Esophagus squamous epithelium (tissue), 4 donors: ENCODE measurements around the gene KIF18B.

ENCODE experiments used
- CTCF ChIP-seq, 6 experiments: fragments of 450-650 bp in 4 of 6; fragments of 200-600 bp in 2 of 6; sonication (generic) in 2 of 6; IDR thresholded peaks; one replicate each; pipeline ENCODE4 v1.5.1; 2016 to 2019; ENCODE audit warnings: antibody characterized with exemption in 6 of 6, mild to moderate bottlenecking in 4 of 6, moderate library complexity in 4 of 6
- POLR2A ChIP-seq, 4 donors: fragments of 450-650 bp; IDR thresholded peaks; one replicate each; pipeline ENCODE4 v1.6.1; 2017; ENCODE audit warnings: antibody characterized with exemption in 4 of 4, mild to moderate bottlenecking in 4 of 4, moderate library complexity in 3 of 4

DNA sequence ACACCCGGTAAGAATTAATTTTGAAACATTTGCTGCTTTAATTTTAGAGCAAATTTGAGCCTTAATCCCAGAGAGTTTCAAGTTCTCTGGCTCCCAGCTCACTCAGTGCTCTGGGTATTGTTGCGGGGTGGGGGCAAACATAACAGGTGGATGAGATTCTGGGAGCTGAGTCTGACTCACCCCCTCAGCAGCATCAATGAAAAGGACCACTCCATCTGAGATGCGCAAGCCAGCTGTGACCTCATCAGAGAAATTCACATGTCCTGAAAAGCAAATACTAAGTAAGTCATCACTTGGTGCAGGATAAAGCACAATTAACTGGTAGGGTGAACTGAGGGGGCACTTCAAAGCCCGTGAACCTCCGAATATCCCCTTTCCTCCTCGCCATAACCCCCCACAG is 68.2 kb downstream of the KIF18B start:
- no peak for TF ChIP-seq CTCF (IDR thresholded peaks at IDR 0.05)
- TF ChIP-seq POLR2A (IDR thresholded peaks at IDR 0.05) = no peak
